Measurements from ENCODE around the gene ENKUR. TPM values are rescaled to one million over a fixed set of nuclear protein-coding genes. Genes with fewer than 3 reads are reported as not detected.

Gene ENKUR
- total RNA-seq, 1 experiment from 2014 or later: 0.77 TPM

DNA sequence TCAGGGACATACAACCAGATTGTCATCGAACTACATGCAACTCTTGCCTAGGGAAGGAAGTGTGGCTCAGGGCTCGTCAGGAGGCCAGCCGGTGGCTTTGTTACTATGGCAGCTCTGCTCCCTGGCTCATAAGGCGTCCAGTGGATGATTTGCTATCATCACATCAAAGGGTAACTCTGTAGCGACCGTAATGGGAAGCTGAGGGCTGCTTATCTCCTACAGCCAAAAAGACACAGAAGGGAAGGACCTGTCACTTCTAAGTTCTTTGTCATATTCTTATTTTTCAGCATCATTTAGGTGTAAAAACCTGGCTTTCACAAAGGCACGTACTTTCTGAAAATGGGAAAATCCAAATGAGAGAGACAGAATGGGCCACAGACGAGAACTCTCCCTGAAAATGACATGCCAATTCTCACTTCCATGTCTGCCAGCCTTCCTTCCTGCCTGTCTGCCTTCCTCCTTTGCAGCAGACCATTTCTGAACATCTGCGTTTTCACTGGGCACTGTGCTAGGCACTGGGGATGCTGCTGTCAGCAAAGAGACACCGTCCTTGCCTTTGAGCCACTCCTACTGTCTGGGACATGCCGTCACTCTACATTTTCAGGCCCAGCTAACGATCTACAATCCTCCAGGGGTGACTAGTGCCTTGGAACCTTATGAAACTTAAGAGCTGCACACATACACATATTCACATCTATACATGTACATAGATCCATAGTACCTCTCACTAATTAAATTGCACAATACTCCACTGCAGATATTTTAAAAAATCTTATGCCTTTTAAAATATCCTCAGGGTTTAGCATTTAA is 26.9 kb downstream of the ENKUR start:
- intact Hi-C loops (cut with micrococcal nuclease; ENCODE audit: unreplicated experiment): no loop called here
- BruUV-seq (replicated peaks): no TSS peak
- Histone ChIP-seq H3K27me3 (replicated peaks; ENCODE audit: control insufficient read depth, insufficient read depth, low read length) (no peaks in the 10 kb centered on the region), H3K9me3 (no peaks in the 10 kb centered on the region), H3K4me3 (ENCODE audit: low read depth, low read length) (no peak overlapping the region), H3K4me1 (no peaks in the 10 kb centered on the region), H3K36me3 (ENCODE audit: control insufficient read depth, insufficient read depth, low read length) (no peaks in the 10 kb centered on the region)
- TF ChIP-seq, protein P1, sequence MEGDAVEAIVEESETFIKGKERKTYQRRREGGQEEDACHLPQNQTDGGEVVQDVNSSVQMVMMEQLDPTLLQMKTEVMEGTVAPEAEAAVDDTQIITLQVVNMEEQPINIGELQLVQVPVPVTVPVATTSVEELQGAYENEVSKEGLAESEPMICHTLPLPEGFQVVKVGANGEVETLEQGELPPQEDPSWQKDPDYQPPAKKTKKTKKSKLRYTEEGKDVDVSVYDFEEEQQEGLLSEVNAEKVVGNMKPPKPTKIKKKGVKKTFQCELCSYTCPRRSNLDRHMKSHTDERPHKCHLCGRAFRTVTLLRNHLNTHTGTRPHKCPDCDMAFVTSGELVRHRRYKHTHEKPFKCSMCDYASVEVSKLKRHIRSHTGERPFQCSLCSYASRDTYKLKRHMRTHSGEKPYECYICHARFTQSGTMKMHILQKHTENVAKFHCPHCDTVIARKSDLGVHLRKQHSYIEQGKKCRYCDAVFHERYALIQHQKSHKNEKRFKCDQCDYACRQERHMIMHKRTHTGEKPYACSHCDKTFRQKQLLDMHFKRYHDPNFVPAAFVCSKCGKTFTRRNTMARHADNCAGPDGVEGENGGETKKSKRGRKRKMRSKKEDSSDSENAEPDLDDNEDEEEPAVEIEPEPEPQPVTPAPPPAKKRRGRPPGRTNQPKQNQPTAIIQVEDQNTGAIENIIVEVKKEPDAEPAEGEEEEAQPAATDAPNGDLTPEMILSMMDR (IDR thresholded peaks at IDR 0.05; ENCODE audit: insufficient read depth in 1 of 2, low read depth in 1 of 2, low read length in 1 of 2, severe bottlenecking in 1 of 2, unreplicated experiment in 1 of 2): no peak
- Mint-ChIP-seq H3K36me3 (ENCODE audit: insufficient read depth, unreplicated experiment) (no peaks in the 10 kb centered on the region), H3K9me3 (ENCODE audit: unreplicated experiment) (no peaks in the 10 kb centered on the region), H3K27me3 (ENCODE audit: insufficient read depth, unreplicated experiment) (no peaks in the 10 kb centered on the region), H3K27ac (ENCODE audit: unreplicated experiment) (no peak overlapping the region), H3K4me1 (ENCODE audit: low read depth, unreplicated experiment) (no peaks in the 10 kb centered on the region), H3K4me3 (ENCODE audit: unreplicated experiment) (no peak overlapping the region)
- ChIA-PET CTCF (interaction anchor here (0.7 to 1.7 kb wide), 5 partner anchors 28 to 371 kb away, joined by 3 to 6 read pairs (median 5); partner anchors contain the start of gene THNSL1), POLR2A (no interaction called here)
- no peak for DNase-seq

DNA sequence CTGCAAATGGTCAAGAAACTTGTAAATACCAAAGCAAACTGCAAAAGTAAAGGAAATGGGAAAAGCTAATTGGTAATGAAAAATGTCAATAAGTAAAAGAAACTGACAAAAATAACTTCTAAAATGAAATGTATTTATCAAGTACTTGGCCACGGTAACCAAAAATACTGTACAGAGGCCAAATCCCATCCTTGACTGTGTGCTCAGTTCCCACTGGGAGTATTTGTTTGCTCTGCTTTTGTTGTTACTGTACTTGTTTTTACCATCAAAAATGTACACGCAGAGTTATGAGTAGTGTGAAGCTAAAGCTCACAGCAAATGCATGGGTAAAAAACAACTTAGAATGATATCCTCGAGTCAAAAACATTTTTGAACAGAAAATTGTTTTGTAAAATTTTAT is 31.1 kb downstream of the ENKUR start:
- Mint-ChIP-seq H3K27ac (ENCODE audit: unreplicated experiment) (no peak overlapping the region), H3K4me3 (ENCODE audit: unreplicated experiment) (no peak overlapping the region), H3K9me3 (ENCODE audit: unreplicated experiment) (no peaks in the 10 kb centered on the region), H3K36me3 (ENCODE audit: insufficient read depth, unreplicated experiment) (no peaks in the 10 kb centered on the region), H3K27me3 (ENCODE audit: insufficient read depth, unreplicated experiment) (no peaks in the 10 kb centered on the region), H3K4me1 (ENCODE audit: low read depth, unreplicated experiment) (no peaks in the 10 kb centered on the region)
- no peak for DNase-seq
- intact Hi-C loops (cut with micrococcal nuclease; ENCODE audit: unreplicated experiment): no loop called here
- Histone ChIP-seq H3K9me3 (no peaks in the 10 kb centered on the region), H3K27me3 (replicated peaks; ENCODE audit: control insufficient read depth, insufficient read depth, low read length) (no peaks in the 10 kb centered on the region), H3K4me3 (ENCODE audit: low read depth, low read length) (no peak overlapping the region), H3K4me1 (peaks cover 6% of the 10 kb centered on the region; the same call in 1 of the 2 replicates), H3K36me3 (ENCODE audit: control insufficient read depth, insufficient read depth, low read length) (no peaks in the 10 kb centered on the region)
- ChIA-PET POLR2A (no interaction called here), CTCF (no interaction called here)
- TF ChIP-seq, protein P1 (IDR thresholded peaks at IDR 0.05; ENCODE audit: insufficient read depth in 1 of 2, low read depth in 1 of 2, low read length in 1 of 2, severe bottlenecking in 1 of 2, unreplicated experiment in 1 of 2): no peak
- no TSS peak for BruUV-seq (replicated peaks)

DNA sequence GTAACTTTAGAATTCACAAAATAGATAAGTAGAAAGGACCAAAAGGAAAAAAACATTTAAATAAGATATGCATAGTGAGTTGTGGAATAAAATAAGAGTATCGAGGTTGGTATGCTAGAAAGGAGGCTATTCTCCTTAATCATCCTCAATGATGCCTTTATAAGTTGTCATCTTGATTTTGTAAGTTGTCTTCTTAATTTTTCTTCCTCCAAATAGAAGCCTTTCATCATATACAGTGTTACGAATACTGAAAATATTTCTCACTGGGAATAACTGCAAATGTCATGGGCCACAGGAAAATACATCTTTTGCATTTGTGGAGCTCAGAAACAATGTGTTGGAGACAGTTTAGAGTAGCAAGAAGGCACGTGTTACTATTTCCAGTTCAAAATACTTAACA is 32.0 kb downstream of the ENKUR start:
- Histone ChIP-seq H3K4me3 (ENCODE audit: low read depth, low read length) (no peak overlapping the region), H3K9me3 (no peaks in the 10 kb centered on the region), H3K4me1 (peaks cover 6% of the 10 kb centered on the region; the same call in 1 of the 2 replicates), H3K27me3 (replicated peaks; ENCODE audit: control insufficient read depth, insufficient read depth, low read length) (no peaks in the 10 kb centered on the region), H3K36me3 (ENCODE audit: control insufficient read depth, insufficient read depth, low read length) (no peaks in the 10 kb centered on the region)
- CTCF ChIA-PET: no interaction called here
- intact Hi-C loops (cut with micrococcal nuclease; ENCODE audit: unreplicated experiment): no loop called here
- BruUV-seq (replicated peaks): no TSS peak
- Mint-ChIP-seq H3K27ac (ENCODE audit: unreplicated experiment) (no peak overlapping the region), H3K36me3 (ENCODE audit: insufficient read depth, unreplicated experiment) (no peaks in the 10 kb centered on the region), H3K4me3 (ENCODE audit: unreplicated experiment) (no peak overlapping the region), H3K9me3 (ENCODE audit: unreplicated experiment) (no peaks in the 10 kb centered on the region), H3K4me1 (ENCODE audit: low read depth, unreplicated experiment) (no peaks in the 10 kb centered on the region), H3K27me3 (ENCODE audit: insufficient read depth, unreplicated experiment) (no peaks in the 10 kb centered on the region)
- TF ChIP-seq, protein P1 (IDR thresholded peaks at IDR 0.05; ENCODE audit: insufficient read depth in 1 of 2, low read depth in 1 of 2, low read length in 1 of 2, severe bottlenecking in 1 of 2, unreplicated experiment in 1 of 2): no peak
- DNase-seq: no peak
- POLR2A ChIA-PET: no interaction called here

Measured in Caco-2 (cell line).